Stimulated activated CD4-positive, alpha-beta T cell treated with anti-CD3 and anti-CD28 coated beads, Interleukin-1b, Interleukin-23, amount 100 ng/mL, for 48 hours (primary cell): Measurements from ENCODE around the gene OR52N2.

Experiments
- DNase-seq: peaks from one replicate; pipeline ENCODE4 v3.0.0-alpha.2; 2020

Gene OR52N2

DNA sequence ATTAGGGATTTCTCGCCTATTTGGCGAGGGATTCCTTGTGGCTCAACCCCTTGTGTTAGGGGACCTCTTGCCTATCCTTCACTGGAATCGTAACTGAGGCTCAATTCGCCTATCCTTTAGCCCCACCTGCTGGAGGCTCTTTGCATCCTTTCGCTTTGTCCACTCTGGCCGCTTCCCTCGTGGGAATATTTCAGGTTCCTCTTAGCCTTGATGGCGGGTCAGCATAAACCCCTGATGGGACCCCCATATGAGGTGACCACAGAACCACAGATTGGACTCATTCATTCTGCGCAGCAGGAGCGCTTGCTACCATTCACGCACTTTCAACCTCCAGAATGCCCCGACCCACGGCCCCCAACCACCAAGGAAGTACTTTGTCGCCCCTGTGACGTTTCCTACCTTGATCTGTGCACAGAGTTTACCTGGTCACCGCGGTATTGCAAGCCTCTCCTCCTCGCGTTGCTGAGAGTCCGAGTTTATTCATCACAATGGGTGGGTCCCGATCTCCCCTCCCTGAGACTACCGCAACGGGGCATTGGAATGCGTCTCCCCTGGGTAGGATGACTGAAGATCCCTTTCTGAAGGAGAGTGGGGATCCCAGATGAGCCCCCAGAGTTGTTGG is at the start of gene OR52N2:
Gene OR52N2, plus strand, starts transcription at position 425 of the 622 bp plus-strand sequence. CDS start 11,412 bp downstream, outside the sequence.
- peak; percentile 66 for DNase-seq

DNA sequence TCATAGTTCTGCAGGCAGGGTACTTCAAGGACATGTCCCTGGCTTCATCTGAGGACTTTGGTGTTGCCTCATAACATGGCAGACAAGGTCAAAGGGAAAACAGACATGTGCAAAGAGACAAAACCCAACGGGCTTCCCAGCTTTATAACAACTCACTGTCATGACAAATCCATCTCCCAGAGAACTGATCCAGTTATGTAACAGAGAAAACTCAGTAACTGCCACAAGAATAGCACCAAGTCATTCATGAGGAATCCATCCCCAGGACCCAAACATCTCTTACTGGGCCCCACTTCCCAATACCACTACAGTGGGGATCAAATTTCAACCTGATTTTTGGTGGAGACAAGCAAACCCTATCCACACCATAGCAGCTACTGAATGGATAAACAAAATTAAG is 41.7 kb upstream of the OR52N2 start:
- DNase-seq, result no peak

DNA sequence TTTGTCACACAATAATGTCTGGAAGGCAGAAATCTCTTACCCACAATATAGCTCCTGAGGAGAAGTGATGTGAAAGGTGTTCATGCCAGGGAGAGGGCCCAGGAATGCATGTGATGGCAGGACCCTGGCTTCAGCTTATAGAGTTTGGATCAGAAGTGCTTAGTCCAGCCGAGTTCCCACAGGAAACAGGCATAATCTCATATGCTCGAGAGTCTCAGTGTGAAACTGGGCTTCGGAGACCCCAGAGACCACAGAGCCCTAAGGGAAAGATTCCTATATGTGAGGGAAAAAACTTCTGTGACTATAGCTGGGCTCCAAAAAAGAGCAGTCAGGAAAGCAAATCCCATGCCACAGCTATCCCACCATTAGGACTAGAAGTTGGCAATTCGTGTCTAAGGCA is 25.5 kb upstream of the OR52N2 start, which contains the start of gene OR52N5:
Gene OR52N5, minus strand, starts transcription at position 101 of the 400 bp plus-strand sequence. CDS start 4,721 bp downstream, outside the sequence.
- no peak for DNase-seq

DNA sequence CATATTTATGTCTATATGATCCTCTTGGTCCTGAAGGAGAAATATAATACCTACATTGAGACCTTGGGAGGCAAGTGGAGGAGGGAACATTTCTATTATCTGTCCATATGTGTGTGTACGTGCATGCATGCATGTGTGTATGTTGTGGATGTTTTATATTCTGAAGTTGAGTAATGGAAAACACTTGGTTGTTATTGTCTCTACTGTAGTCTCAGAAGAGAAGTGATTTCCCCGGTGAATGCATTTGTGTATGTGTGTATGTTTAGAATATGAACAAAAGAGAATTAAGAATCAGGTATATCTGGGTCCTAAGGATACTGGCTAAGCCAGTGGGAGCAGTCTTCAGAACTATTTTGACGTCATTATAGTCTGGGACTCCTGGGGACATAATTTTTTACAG is 17.6 kb upstream of the OR52N2 start, which contains the start of gene OR52N1:
Gene OR52N1, minus strand, starts transcription at position 101 of the 400 bp plus-strand sequence. CDS start 2,449 bp downstream, outside the sequence.
- no peak for DNase-seq

DNA sequence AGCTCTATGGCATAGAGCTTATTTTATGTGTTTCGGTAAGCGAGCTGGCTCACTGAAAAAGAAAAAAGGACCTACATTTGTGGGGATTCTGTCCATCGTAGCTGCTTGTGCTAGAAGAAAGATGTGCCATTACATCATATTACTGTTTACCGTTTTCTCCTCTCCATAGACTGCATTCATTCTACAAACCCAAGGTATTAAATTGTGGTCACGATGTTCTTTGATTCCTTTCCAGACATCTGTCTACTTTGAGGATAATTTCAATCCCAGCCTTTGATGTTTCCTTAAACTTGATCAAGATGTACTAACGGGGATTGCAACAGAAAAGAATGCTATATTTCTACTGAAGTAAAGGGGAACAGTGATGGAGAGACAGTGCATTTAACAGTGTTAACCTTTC is 12.2 kb upstream of the OR52N2 start:
- DNase-seq, result no peak

DNA sequence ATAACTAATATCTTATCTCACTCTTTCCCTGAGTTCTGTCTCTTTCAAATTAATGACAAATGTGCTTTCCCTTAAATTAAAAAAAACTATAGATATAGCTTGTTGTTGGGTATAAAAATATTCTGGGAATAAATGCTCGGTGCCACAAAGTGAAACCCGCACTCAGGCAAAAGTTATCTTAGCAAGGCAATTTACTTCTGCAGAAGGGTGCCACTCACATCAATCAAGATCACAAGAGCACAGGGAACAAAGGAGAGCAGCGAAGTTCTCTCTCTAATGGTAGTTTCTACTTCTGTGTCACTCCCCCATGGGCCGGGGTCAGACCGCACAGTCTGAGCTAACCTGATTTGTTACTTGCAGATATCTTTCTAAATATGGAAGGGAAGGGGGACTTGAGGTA is 4.7 kb upstream of the OR52N2 start:
- DNase-seq, result no peak

DNA sequence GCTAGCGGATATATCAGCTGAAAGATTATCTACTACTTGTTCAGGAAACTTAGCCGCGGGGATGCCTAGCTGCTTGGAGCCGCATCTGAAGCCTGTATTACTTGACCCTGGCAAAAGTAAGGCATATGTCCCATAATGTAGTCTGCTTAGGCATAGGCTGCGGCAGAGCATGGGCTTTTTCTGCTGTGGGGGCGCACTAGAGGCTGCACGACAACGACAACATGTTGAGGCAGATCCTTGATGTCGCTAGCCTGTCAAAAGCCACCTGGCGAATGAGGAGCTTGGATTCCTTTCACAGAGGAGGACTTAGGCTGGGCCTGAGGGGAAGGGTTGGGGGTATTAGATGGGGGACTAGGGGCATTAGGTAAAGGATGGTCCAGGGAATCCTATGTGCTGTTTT is 1.1 kb upstream of the OR52N2 start:
- no peak for DNase-seq

DNA sequence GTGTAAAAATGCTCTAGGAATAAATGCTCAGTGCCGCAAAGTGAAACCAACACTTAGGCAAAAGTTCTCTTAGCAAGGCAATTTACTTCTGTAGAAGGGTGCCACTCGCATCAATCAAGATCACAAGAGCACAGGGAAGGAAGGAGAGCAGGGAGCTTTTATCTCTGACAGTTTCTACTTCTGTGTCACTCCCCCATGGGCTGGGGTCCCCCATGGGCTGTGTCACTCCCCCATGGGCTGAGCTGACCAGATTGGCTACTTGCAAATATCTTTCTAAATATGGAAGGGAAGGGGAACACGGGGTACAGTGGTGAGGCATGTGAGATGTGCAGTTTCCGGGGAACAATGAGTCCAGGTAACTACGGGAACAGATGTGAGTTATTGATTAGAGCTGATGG is 397 bp downstream of the OR52N2 start:
- no peak for DNase-seq

DNA sequence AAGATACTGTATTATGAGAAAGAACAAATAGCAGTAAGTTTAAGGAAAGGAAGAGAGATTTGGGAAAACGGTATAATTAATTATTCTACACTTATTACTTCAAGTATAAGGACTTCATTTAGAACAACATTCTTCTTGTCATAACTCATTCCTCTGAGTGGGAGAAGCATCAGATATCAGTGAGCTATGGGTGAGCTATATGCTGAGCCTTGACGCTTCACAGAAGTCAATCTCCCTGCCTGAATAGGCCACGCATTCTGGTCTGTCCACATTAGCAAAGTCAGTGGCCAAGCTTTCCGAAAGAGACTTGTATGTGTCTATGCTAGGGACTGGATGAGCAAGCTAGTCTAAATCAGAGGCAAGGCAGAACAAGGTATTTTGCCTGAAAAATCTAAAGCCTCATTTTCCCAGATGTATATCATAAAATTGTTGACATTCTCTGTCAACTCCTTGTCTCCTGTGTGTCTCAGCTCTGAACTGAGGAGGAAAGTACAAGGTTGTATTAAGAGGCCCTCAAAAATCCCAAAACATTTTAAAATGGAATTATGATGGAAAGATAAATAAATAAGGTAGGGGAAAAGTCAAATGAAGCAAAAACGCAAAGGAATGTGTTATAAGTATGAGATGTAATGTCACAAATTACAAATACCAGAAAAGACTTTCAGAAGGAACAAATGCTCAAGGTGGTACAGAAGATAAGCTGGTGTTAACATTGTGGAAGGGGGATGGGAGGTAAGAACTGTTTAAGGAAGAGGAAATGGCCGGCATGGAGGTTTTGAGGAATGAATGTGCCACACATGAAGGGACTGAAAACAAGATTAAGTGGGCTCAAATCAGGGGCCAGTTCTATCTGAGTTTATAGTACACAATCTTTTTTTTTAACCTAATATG is 1.4 kb downstream of the OR52N2 start:
- DNase-seq, result no peak

DNA sequence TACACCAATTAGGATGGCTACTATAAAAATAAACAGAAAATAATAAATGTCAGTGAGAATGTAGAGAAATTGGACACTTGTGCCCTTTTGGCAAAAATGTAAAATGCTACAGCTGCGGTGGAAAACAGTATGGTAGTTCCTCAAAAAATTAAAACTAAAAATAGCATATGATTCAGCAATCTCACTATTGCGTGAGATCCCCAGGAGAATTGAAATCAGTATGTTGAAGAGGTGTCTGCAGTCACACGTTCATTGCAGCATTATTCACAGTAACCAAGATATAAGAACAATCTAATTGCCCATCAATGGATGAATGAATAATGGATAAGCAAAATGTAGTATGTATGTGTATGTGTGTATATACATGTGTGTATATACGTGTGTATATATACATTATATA is 6.8 kb downstream of the OR52N2 start:
- no peak for DNase-seq

DNA sequence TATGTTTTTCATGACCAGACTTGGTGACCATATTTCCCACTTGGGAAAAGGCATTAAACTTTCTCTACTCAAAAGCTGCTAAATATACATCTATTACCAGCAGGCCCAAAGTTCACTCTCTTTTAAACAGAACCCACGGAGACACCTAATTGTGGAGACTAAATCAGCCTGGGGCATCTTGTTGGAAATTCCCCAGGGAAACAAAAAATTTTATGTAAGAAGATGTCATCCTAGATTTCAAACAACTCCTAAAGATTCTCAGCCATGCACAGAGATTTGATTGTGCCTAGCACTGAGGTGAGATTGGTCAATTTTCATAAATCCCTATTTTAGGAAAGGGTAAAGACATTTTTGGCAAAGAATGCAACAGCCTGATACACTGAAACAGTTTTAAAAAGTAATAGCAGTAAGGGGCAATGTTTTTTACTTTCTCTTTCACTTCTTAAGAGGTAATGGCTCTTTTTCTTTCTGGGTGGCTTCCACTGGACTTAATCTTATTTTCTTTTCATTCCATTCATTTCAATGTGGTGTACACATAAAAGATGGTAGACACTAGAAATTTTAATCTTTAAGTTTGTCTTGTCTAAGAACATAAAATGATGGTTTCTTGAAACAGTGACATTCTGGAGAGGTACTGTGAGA is 9.6 kb downstream of the OR52N2 start:
- DNase-seq, result no peak

DNA sequence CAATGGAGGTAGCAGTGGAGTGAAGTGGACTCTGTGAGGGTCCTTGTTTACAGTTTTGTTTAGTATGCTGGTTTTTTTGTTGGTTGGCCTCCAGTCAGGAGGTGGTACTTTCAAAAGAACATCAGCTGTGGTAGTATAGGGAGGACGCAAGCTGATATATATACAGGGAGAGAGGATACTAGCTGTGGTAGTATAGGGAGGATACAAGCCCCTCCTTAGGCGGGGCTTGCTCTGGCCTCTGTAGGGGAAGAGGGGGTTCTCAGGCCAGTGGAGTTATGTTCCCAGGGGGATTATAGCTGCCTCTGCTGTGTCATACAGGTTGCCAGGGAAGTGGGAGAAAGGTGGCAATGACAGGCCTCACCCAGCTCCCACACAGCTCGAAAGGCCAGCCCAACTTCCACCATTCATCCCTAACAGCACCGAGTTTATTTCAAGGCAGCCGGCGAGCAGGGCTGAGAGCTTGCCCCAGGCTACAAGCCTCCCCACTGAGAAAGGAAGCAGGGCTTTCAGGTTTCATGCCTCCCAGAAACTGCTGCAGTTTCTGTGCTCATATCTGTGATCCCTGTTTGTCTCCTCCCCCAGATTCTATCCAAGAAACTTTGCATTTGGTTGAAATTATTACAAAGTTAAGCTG is 22.6 kb downstream of the OR52N2 start:
- DNase-seq, result no peak

DNA sequence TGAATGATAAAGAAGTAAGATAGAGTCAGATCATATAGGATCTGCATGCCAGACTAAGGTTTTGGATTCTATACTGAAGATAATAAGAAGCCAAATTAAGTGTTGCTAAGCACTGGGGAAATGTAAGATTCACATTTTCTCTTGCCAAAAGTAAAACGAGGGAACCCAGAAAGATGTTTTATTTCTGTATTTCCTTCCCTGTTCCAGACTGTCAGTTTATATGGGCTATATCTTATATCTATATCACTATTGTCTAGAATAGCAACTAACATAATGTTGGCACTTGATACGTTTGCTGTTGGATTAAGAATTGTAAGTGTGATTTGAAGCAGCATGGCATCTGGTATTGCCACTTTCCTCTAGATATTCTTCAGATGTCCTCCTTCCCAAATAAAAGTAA is 24.7 kb downstream of the OR52N2 start:
- no peak for DNase-seq

DNA sequence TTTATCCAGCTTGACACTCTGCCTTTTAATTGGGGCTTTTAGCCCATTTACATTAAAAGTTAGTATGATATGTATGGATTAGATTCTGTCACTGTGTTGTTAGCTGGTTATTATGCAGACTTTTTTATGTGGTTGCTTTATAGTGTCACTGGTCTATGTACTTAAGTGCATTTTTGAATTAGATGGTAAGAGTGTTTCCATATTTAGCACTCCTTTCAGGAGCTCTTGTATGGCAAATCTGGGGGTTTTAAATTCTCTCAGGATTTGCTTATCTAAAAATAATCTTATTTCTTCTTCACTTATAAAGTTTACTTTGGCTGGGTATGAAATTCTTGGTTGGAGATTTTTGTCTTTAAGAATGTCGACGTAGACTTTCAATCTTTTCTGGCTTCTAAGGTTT is 29.0 kb downstream of the OR52N2 start:
- no peak for DNase-seq

DNA sequence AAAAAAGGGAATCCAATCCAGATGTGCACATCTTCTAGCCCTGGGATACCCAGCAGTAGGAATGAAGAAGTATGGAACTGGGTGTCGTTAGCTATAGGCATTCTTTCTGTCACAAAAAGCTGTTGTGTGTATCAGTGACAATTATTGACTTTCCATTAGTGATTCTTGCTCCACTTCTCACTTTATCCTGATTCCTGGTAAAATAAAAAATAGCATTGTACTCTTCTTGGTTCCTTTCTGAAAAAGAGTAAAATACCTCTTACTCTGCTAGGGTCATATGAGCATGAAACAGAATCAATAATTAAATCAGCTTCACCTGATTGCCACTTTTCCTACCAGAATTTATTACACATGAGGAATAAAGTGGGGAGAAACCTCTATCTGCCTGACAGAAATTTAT is 33.1 kb downstream of the OR52N2 start, which contains the start of gene OR52E6:
Gene OR52E6, minus strand, starts transcription at position 101 of the 400 bp plus-strand sequence. Its CDS starts 0 bp downstream, at position 101.
- no peak for DNase-seq

DNA sequence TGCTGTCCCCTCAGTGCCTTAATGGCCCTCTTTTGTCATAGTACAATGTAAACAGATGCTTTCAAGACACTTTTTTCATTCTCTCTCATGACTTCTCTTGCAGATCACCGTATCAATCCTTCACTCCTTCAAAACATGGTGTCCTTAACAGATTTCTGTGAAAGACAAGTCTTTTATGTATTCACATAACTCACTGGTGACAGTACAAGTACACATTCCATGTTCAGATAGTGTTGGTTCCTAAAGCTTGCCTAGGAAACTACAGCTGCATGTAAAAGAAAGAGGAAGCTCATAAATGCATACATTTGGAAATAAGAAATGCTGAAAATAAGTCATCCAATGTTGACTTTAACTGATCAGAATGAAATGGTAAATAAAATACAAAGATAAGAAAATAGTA is 38.0 kb downstream of the OR52N2 start:
- no peak for DNase-seq

DNA sequence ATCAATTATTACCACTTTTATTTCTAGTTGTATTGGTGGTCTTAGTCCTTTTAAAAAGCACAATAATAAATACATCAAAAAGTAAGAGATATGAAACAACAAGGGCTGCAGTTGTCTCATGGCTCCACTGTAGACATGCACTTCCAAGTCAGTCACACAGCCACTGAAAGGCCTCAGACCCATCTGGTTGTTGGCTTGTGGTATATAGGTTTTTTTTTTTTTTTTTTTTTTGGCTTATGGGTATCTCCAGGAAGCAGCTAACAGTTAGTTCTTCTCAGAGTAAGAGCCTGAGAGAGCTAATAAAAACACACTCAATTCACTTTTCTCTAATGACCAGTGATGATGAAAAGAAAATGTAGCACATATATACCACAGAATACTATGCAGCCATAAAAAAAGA is 39.0 kb downstream of the OR52N2 start:
- no peak for DNase-seq

DNA sequence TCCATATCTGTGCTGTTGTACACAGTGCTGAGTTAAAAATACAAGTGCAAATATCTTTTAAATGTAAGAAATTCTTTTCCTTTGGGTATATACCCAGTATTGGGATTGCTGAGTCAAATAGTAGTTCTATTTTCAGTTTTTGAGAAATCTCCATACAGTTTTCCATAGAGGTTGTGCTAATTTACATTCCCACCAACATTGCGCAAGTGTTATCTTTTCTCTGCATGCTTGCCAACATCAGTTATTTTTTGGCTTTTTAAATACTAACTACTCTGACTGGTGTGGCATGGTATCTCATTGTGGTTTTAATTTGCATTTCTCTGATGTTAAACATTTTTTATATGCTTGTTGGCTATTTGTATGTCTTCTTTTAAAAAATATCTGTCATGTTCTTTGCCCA is 42.3 kb downstream of the OR52N2 start:
- no peak for DNase-seq

DNA sequence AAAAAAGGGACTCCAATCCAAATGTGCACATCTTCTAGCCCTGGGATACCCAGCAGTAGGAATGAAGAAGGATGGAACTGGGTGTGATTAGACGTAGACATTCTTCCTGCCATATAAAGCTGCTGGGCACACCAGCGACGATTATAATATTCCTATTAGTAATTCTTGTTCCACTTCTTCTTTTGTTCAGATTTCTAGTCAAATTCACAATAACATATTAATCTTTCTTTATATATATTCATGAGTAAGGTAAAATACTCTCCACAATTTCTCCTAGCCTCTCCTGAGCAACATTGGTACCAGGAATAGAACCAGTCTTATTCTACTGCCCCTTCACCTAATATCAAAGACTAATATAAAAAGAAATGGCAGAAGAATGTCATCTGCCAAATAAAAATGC is 48.9 kb downstream of the OR52N2 start, which contains the start of gene OR52E8:
Gene OR52E8, minus strand, starts transcription at position 101 of the 400 bp plus-strand sequence. Its CDS starts 0 bp downstream, at position 101.
- no peak for DNase-seq

DNA sequence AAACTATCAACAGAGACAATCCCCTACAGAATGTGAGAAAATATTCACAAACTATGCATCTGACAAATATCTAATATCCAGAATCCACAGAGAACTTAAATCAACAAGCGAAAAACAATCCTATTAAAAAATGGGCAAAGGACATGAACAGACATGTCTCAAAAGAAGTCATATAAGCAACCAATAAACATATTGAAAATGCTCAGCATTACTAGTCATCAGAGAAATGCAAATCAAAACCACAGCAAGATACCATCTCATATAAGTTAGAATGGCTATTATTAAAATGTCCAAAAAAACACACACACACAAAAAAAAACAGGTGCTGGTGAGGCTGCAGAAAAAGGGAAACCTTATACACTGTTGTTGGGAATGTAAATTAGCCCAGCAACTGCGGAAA is 57.1 kb downstream of the OR52N2 start:
- no peak for DNase-seq
